Measurements from ENCODE around the gene OR10H1.

GRCh38 chr19:15843203-15843893, 27.9 kb upstream of the OR10H1 start:
- TF ChIP-seq CTCF (IDR thresholded peaks at IDR 0.05) (no peak), POLR2A (IDR thresholded peaks at IDR 0.05) (no peak), POLR2AphosphoS5 (IDR thresholded peaks at IDR 0.05) (no peak), EP300 (IDR thresholded peaks at IDR 0.05) (no peak)

Data from stomach (tissue), 4 donors.